GM21825 (cell line): ENCODE results near the gene RCOR1.

Source experiments
- ATAC-seq: cut with Tn5 transposase; IDR thresholded peaks from one replicate; pipeline ENCODE4 v1.9.1; 2021; ENCODE audit warnings: mild to moderate bottlenecking, moderate library complexity; ENCODE audit not compliant: unreplicated experiment

The RCOR1 gene

DNA sequence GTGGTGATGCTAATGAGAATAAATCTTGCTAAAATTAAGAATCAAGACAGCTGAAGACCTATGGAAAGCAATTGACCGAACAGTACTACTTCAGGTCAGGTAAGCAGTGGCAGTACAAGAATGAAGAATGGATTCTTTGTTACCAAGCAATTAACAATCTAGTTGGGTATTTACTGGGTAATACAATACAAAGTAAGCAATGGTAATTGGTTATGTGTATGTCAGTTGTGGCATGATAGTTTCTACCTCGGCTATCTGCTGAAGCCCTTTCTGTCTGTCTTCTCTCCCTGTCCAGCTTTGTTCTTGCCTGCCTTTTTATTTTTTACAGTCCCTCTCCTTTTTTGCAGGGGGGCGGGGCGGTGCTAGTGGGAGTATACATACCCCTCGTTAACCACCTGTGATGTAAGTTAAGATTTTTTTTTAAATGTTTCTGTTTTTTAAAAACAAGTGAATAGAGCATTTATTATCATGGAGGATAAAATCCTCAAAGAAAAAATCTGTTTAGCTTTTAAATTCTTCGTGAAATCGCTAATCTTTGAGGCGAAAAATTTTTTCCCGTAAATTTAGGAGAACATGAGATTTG lies 75.9 kb downstream of the RCOR1 start:
- ATAC-seq, result no peak

DNA sequence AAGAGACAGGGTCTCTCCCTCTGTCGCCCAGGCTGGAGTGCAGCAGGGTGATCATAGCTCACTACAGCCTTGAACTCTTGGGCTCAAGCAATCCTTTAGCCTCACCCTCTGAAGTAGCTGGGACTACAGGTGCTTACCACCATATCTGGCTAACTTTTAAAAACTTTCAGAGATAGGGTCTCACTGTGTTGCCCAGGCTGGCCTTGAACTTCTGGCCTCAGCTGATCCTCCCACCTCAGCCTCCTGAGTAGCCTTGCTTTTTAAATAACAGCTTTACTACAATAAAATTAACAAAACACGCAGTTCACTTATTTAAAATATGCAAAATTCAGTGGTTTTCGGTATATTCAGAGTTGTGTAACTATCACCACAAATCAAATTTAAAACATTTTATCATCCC lies 79.0 kb downstream of the RCOR1 start:
- no peak for ATAC-seq

DNA sequence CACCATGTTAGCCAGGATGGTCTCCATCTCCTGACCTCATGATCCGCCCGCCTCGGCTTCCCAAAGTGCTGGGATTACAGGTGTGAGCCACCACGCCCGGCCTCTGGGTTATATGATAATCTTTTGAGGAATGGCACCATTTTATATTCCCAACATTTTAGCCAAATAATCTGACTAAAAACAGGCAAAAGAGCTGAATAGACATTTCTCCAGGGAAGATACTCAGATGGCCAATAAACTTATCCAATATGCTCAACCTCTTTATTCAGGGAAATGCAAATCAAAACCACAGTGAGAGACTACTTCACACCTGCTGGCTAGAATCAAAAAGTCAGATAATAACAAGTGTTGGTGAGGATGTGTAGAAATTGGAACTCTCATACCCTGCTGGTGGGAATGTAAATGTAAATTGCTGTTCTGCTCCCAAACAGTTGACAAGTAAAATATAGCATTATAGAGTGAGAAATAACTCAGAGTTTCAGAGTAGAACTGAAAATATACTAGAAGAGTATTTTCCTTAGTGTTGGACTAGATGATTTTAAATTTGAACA lies 80.0 kb downstream of the RCOR1 start:
- ATAC-seq, result no peak

DNA sequence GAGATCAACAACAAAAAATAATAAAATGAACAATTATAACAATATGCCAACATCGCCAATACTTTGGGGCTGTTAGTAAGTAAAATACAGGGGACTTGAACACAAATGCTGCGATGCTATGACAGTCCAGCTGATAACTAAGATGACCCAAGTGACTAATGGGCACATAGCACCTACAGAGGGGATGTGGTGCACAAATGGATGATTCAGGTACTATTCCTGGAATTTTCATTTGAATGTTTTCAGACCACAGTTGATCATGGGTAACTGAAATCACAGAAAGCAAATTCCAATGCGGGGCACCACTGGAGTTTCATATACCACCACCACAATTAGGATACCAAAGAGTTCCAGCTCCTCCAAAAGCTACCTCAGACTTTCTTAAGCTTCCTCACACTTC lies 82.9 kb downstream of the RCOR1 start:
- no peak for ATAC-seq

DNA sequence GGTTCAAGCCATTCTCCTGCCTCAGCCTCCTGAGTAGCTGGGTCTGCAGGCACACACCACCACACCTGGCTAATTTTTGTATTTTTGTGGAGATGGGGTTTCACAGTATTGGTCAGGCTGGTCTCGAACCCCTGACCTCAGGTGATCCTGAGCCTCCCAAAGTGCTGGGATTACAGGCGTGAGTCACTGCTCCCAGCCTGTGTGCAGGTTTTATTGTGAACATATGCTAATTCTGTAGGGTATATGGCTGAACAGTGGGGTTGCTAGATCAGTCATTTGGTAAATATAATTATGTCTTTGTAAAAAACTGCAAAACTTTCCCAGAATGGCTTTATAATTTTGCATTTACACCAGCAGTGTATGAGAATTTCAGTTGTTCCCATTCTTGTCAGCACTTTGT lies 85.9 kb downstream of the RCOR1 start:
- no peak for ATAC-seq

DNA sequence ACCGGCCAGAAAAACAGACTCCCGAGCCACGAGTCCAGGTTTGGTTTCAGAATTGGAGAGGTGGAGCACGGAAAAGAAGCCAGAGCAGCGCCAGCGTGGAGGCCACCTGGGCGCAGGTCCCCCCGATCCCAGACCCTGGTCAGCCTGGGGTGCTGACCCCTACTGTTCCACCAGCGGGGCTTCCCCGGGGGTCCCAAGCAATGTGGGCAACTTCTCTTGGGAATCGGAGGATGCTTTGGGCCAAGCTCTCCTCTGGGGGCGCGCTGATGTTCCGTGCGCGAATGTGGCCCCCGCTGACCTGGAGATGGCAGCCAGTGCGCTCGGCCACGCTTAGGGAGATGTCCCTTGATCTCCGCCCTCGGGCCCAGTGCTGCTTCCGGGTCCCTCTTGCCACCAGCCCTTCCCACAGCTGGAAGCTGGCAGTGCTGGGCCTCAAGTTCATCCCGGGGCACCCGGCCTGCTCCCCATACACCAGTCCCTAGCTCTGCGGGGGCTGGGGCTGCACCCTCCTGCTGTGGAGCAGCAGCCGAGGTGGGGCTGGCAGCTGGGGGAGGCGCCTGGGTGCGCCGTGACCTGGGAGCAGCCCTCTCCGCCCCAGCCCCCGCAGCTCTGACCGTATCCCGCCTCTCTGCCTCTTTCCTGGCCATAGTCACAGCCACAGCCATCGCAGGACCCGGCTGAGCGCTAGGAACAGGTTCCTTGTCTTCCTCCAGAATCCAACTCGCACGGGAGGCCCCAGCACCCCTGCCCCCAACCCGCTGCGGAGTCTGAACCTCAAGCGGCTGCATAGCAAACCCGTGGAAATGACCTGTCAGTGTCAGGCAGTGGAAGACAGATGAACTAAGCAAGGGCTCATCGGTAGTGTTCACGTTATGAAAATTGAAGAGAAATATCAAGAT lies 91.2 kb downstream of the RCOR1 start:
- no peak for ATAC-seq

DNA sequence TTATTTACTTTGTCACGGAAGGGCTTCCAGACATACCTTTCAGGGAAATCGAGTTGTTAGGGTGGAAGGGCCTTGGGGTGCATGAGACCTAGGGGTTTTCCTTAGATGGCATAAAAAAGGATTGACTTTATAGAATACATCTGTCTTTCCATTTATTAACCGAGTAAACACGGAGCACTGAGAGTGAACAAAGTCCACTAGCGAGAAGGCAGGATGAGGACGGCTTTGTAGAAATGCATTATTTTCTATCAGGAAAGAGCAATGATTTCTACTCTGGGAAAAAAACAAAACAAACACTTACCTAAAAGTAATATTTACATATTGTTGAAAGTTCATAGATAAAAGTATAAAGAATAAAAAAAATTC lies 91.8 kb downstream of the RCOR1 start:
- ATAC-seq, result no peak

DNA sequence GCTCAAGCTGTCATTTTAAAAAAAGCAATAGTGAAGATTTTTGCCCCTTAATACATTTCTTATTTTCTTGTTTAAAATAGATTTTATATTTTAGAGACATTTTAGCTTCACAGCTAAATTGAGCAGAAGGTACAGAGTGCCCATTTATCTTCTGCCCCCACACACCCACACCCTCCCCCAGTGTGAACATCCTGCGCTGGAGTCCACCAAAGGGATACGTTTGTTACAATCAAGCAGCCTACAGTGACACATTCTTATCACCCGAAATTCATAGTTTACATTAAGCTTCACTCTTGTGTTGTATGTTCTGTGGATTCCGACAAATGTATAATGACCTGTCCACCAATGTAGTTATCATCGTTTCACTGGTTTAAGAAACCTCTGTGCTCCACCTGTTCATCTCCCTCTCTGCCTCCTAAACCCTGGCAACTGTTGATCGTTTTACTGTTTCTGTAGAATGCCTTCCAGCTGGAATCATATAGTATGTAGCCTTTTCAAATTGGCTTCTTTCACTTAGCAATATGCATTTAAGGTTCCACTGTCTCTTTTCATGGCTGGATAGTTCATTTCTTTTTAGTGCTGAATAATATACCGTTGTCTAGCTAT lies 93.8 kb downstream of the RCOR1 start:
- ATAC-seq, result no peak

DNA sequence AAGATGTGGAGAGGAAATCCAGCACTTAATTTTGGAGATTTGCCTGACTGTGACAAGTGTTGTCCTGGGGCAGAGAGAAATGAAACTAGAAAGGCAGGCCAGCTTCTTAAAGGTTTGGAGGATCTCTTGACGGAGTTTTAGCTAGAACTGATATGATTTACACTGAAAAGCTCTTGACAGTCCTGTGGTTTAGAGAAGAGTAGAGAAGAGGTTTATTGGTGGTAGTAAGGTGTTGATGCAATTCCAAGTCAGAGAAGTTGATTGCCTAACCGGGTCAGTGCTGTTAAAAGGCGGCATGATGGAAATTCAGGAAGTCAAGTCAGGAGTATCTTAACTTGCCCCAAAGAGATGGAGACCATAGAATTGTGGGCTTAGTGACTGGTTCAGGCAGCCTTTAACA lies 95.8 kb downstream of the RCOR1 start:
- ATAC-seq, result no peak

DNA sequence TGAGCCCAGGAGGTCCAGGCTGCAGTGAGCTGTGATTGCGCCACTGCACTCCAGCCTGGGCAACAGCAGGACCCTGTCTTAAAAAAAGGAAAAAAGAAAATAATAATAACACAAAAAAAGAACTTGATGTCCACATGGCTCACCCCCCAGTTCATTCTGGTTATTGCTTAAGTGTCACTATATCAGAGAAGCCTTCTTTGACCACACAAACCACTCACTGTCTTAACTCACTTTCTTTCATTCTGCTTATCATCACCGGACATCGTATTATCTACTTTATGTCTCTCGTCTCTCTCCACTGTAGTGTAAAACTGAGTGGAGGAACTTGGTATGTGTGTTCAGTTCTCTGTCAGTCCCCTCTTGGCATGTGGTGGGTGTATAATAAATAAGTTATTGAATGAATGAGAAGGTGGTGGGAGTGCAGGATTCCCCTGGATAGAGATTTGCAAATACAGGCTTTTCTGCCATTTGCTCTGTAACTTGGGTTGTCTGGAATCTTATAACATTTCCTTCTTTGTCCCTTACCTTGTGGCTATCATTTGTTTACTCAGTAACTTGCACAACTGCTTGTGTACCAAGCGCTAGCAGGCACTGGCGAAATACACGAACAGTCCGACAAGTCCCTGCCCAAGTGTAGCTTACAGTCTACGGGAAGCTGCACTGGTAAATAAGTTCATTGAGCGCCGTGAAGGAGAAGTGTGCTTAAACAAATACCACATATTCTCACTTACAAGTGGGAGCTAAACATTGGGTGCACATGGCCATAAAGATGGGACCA lies 98.2 kb downstream of the RCOR1 start:
- no peak for ATAC-seq

DNA sequence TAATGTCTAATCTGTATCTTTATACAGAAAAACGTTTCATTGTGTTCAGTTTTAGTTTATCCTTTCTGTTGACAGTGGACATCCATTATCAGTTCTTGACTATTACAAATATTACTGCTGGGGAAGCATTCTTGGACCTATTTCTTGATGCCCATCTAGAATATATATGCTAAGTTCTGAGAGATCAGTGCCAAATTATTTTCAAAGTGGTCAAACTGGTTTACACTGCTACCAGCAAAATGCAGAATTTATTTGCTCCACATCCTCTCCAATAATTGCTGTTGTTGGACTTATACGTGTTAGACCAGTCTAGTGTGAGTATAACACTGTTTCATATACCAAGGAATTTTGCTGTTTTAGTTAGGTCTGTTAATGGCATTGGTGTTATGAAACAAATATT lies 99.3 kb downstream of the RCOR1 start:
- no peak for ATAC-seq

DNA sequence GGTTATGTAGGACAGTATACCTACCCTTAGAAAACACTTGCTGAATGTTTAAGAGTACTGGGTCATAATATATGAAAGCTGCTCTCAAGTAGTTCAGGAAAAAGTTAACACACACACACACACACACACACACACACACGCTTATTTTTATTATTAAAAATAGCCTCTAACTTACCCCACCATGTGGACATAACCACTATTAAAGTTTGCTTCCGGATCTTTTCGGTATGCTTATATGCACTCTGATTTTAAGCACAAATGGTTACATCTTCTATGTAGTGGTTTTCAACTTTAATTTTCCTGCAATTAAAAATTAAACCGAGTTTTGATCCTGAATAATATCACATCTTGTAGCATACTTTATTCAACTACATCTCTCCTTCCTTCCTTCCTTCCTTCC lies 99.9 kb downstream of the RCOR1 start:
- ATAC-seq, result no peak

DNA sequence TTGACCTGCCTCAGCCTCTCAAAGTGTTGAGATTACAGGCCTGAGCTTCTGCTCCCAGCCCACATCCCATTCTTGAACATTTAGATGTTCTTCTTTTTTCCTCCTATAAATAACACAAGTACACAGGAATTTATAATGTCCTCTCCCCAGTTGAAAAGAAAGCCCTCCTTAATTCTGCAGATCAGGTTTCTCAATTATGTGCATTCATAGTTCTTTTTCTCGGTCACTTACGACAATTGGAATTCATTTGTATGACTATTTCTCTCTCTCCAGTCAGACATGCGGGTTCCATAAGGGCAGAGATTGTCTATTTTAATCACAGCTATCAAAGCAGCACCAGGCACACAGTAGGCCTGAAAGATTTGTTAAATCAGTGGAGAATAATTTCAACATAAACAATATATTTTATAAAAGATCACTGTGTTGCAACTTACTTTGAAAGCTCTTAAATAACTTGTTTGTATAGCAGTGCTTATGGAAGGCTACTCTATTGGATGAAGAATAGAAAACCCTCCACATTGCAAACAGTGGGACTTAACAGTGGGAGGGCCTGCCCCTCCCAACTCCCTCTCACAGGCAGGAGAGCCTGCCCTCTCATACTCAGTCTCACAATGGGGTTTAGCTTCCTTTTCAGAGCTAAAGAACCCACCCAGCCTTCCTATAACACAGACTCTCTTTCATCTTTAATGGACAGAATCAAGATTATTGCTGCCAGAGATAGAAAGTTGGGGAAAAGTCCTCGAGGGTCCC lies 100.7 kb downstream of the RCOR1 start:
- ATAC-seq, result no peak

DNA sequence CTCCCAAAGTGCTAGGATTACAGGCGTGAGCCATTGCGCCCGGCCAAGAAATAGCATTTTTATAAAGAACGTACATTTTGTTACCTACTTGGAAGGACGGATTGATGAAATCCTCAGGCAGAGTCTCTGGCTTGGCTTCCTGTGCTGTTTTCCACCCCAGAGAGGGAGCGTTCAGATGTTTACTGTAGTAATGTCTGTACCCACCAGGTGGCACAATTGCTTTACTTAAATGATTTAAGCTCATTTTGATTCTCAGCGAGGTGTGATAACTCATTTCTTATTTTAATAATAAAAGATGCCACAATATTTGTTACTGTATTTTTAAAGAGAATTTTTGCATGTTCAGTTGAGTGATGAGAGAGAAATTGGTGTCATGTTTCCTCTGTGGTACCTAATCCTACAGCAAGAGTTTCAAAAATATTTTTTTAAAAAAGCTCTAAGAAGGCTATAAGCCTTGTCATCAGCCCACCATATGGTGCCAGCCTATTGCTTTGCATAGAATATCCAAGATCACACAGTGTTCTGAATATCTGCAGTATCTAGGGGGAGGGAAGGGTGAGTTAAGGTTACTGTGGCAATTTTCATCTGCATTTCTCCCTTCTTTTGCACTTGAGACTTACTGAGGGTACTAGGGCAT lies 102.2 kb downstream of the RCOR1 start:
- ATAC-seq, result no peak

DNA sequence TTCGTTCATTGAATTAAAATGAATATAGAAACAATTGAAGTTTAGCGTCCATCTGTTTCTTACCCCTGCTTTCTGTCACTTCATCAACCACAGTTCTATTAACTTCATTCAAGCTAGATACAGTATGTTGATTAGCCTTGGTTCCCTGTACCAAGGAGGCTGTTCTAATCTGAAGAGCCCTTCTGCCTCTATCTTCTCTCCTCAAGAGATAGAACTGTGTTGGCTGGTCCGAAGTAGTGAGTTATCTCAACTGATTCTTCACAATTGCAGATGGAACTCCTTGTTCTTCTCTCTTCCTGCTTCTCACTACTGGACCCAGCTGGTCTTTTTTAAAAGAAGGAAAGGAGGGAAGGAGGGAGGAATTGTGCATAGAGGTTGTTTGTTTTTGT lies 102.7 kb downstream of the RCOR1 start:
- no peak for ATAC-seq

DNA sequence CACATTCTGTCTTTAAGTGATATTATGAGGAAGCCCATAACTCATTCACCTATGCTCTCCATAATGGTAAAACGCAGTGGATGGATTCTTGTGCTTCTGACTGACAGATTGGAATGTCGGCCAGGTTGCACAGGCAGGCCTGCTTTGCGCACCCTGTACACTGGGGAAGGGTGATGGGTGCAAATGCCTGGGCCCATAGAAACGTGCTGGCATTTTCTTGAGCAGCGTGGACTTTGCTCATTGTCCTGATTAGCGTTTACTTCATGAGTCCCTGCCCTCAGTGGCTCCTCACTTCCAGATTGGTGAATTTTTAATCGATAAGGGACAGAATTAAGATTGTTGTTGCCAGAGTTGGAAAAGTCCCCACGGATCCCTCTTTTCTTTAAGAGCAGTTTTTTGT lies 103.9 kb downstream of the RCOR1 start:
- no peak for ATAC-seq

DNA sequence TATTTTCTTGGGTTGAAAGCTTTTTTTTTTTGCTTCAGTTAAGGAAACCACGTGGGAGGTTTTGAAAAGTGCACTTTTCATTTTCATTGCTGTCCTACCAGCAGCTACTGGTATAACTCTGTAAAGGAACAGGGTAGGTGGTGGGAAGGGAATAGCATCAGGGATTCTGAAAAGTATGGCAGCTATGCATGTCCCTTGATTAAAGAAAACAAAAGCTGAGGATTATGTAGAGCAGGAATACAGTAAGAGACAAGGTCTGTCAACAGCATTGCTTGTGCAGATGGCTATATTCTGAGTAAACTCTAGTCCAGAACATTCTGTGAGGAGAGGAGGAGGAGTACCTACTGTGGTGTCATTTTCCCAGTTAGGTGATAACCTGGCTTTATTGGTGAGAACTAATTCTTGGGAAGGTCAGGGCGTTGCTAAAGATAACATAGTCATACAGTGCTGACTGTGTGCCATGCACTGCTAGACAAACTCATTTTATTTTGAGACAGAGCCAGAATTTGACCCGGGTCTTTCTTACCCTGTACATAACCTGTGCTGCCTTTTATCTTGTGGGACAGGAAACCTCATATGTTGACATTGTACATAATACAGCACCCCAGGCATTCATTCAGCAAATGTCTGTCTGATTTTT lies 104.5 kb downstream of the RCOR1 start:
- ATAC-seq, result no peak

DNA sequence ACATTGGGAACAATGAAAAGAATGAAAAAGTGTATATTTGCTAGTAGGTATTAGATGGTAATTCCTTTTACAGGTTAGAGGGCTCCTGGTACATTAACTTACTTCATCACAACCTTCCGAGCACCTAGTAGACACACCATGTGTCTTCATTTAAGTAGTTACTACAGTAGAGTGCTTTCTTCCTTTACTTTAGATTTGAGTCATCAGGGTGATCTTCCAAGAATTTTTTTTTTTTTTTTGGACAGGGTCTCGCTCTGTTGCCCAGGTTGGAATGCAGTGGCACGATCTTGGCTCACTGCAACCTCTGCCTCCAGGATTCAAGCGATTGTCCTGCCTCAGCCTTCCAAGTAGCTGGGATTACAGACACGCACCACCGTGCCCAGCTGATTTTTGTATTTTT lies 105.1 kb downstream of the RCOR1 start:
- ATAC-seq, result no peak

DNA sequence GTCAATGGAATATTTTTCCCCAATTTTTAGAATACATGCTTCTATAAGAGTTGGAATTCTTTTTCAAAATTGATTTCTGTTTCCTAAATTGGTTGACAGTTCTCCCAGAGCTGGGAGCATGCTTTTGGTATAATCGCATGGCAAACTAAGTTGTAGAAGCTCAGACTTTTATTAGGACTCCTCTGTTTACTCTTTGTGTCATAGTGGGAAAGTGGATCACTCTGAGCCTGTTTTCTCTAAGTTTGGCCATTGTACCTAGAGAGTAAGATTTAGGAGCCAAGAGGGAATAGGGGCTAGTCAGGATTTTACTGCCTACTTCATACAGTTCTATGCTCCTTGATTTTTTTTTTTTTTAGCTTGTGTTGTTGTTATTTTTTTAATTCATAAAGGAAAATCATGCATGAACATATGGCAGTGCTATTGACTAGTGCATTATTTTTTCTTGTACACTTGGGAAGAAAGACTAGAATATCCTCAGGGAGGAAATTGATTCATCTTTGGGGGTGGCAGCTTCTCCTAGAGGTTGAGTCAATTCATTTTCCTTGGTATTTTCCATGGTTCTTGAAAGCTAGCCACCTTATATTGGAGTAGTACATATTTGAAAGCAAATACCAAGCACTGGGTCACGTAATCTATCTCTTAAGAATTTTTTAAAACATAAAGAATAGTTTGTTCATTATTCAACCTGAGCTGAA lies 107.1 kb downstream of the RCOR1 start:
- ATAC-seq, result no peak
